PC-3 (cell line): ENCODE measurements around the gene CGB8.

Experiments used
- EZH2 ChIP-seq: fragments of 300-600 bp; sonication (generic); IDR thresholded peaks from one replicate; pipeline ENCODE4 v1.6.1; 2017; ENCODE audit warnings: antibody characterized with exemption, mild to moderate bottlenecking, low read length; ENCODE audit not compliant: unreplicated experiment
- TF ChIP-seq, protein P1 (sequence below): fragments of 300-600 bp; sonication (generic); conservative IDR thresholded peaks from 2 replicates; pipeline ENCODE4 v1.5.1; 2017; ENCODE audit warnings: antibody characterized with exemption, low read depth, mild to moderate bottlenecking, low read length

DNA sequence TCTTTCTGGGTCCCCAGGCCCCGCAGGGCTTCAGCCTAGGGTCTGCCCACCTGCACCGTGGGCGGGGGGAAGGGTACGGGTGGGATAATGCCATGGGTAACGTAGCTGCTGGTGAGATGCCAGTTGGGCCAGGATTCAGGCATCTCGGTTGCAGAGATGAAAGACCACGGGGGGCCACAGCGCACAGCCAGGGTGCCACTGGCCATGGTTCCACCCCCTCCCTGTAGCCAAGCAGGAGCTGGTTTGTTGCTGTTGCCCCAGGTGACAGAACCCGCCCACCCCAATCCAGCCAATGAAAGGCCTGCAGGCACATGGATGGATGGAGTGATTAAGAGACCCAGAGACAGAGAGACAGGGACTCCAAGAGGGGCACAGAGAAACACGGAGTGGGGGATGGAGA, 9.7 kb upstream of the CGB8 start:
- TF ChIP-seq, protein P1, sequence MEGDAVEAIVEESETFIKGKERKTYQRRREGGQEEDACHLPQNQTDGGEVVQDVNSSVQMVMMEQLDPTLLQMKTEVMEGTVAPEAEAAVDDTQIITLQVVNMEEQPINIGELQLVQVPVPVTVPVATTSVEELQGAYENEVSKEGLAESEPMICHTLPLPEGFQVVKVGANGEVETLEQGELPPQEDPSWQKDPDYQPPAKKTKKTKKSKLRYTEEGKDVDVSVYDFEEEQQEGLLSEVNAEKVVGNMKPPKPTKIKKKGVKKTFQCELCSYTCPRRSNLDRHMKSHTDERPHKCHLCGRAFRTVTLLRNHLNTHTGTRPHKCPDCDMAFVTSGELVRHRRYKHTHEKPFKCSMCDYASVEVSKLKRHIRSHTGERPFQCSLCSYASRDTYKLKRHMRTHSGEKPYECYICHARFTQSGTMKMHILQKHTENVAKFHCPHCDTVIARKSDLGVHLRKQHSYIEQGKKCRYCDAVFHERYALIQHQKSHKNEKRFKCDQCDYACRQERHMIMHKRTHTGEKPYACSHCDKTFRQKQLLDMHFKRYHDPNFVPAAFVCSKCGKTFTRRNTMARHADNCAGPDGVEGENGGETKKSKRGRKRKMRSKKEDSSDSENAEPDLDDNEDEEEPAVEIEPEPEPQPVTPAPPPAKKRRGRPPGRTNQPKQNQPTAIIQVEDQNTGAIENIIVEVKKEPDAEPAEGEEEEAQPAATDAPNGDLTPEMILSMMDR = no peak
- TF ChIP-seq EZH2 = no peak
